ENCODE data around the gene INPP1.
"Not testable (repeated sequence)": the region's sequence is repeated elsewhere in the genome, so short reads cannot be mapped to it uniquely, and the experiment has no call there.

The INPP1 gene

GRCh38 chr2:190343536-190344275 lies at the start of gene INPP1:
Gene INPP1, plus strand, starts transcription at chr2:190343589. Its CDS starts 16,514 bp downstream, at chr2:190360103.
- DNase-seq, result peak; percentile 73

GRCh38 chr2:190297880-190298279 lies 45.5 kb upstream of the INPP1 start:
- not testable (repeated sequence) for DNase-seq

GRCh38 chr2:190301032-190301431 lies 42.4 kb upstream of the INPP1 start:
- DNase-seq, result no peak

GRCh38 chr2:190302052-190302451 lies 41.3 kb upstream of the INPP1 start:
- DNase-seq, result no peak

- no peak for DNase-seq
Measured at GRCh38 chr2:190303647-190304046, 39.7 kb upstream of the INPP1 start.

GRCh38 chr2:190304404-190304803 lies 39.0 kb upstream of the INPP1 start:
- no peak for DNase-seq

- DNase-seq, result no peak
Measured at GRCh38 chr2:190308031-190308430, 35.4 kb upstream of the INPP1 start.

GRCh38 chr2:190311893-190312634 lies 31.3 kb upstream of the INPP1 start:
- DNase-seq, result no peak

GRCh38 chr2:190312635-190313025 lies 30.8 kb upstream of the INPP1 start:
- not testable (repeated sequence) for DNase-seq

GRCh38 chr2:190313880-190314279 lies 29.5 kb upstream of the INPP1 start:
- DNase-seq, result no peak

GRCh38 chr2:190315273-190315672 lies 28.1 kb upstream of the INPP1 start:
- no peak for DNase-seq

- no peak for DNase-seq
Measured at GRCh38 chr2:190318514-190318913, 24.9 kb upstream of the INPP1 start.

- no peak for DNase-seq
Measured at GRCh38 chr2:190318931-190319554, 24.3 kb upstream of the INPP1 start.

GRCh38 chr2:190319555-190320498 lies 23.6 kb upstream of the INPP1 start, which contains the start of gene HIBCH:
Gene HIBCH, minus strand, starts transcription at chr2:190319826. Its CDS starts 76 bp downstream, at chr2:190319750.
- peak; percentile 99 for DNase-seq

- no peak for DNase-seq
Measured at GRCh38 chr2:190320696-190321095, 22.7 kb upstream of the INPP1 start.

- no peak for DNase-seq
Measured at GRCh38 chr2:190323406-190323805, 20.0 kb upstream of the INPP1 start.

- DNase-seq, result no peak
Measured at GRCh38 chr2:190325588-190325987, 17.8 kb upstream of the INPP1 start.

- DNase-seq, result no peak
Measured at GRCh38 chr2:190327867-190328572, 15.4 kb upstream of the INPP1 start.

- no peak for DNase-seq
Measured at GRCh38 chr2:190328573-190329147, 14.7 kb upstream of the INPP1 start.

- no peak for DNase-seq
Measured at GRCh38 chr2:190333395-190333794, 10.0 kb upstream of the INPP1 start.

- DNase-seq, result no peak
Measured at GRCh38 chr2:190333928-190334327, 9.5 kb upstream of the INPP1 start.
